Neural progenitor cell (in vitro differentiated cells): Measurements from ENCODE around the gene SESN3.

Source experiments
- EZH2phosphoT487 ChIP-seq: fragments of 200-600 bp; sonication (generic); IDR thresholded peaks from 2 replicates; pipeline ENCODE4 v1.6.1; 2017; ENCODE audit warnings: antibody characterized with exemption
- TF ChIP-seq, protein P1 (sequence below): fragments of 200-600 bp; sonication (generic); IDR thresholded peaks from 2 replicates; pipeline ENCODE4 v1.5.1; 2017; ENCODE audit warnings: antibody characterized with exemption, mild to moderate bottlenecking

DNA sequence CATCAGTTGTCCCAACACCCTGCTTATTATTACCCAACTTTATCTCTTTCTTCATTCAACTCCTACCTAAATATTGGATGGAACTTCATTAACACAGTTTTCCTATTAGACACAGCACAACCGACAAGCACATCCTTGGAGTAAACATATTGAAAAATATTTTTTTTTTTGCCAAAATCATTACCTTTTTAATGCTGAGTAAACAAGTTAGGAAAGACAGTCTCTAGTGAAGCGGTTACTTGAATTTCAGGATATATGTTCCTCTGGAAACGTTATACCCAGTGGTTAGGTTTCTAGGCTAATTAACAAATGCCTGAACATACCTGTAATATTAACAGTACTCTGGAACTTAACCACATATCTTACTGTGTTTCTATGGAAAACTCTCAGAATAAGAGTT lies 11.4 kb downstream of the SESN3 start:
- TF ChIP-seq EZH2phosphoT487: no peak
- TF ChIP-seq, protein P1, sequence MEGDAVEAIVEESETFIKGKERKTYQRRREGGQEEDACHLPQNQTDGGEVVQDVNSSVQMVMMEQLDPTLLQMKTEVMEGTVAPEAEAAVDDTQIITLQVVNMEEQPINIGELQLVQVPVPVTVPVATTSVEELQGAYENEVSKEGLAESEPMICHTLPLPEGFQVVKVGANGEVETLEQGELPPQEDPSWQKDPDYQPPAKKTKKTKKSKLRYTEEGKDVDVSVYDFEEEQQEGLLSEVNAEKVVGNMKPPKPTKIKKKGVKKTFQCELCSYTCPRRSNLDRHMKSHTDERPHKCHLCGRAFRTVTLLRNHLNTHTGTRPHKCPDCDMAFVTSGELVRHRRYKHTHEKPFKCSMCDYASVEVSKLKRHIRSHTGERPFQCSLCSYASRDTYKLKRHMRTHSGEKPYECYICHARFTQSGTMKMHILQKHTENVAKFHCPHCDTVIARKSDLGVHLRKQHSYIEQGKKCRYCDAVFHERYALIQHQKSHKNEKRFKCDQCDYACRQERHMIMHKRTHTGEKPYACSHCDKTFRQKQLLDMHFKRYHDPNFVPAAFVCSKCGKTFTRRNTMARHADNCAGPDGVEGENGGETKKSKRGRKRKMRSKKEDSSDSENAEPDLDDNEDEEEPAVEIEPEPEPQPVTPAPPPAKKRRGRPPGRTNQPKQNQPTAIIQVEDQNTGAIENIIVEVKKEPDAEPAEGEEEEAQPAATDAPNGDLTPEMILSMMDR: no peak
